Parathyroid adenoma (tissue), 2 donors: ENCODE results near the gene ZNF518A.

Experiments used
- H2AFZ ChIP-seq: fragments of 300-600 bp; sonication (generic); one replicate; pipeline ENCODE4 v1.7.0; 2017; ENCODE audit warnings: antibody characterized with exemption, mild to moderate bottlenecking
- H3K27ac ChIP-seq: fragments of 300-600 bp; sonication (generic); one replicate; pipeline ENCODE4 v1.7.0; 2017
- H3K27me3 ChIP-seq: fragments of 300-600 bp; sonication (generic); one replicate; pipeline ENCODE4 v1.7.0; 2017; ENCODE audit warnings: low read length; ENCODE audit not compliant: control insufficient read depth, insufficient read depth
- H3K36me3 ChIP-seq: fragments of 300-600 bp; sonication (generic); one replicate; pipeline ENCODE4 v1.7.0; 2017; ENCODE audit warnings: low read length; ENCODE audit not compliant: control insufficient read depth, insufficient read depth
- H3K4me1 ChIP-seq: fragments of 300-600 bp; sonication (generic); one replicate; pipeline ENCODE4 v1.7.0; 2017; ENCODE audit warnings: control low read depth
- H3K4me2 ChIP-seq: fragments of 300-600 bp; sonication (generic); one replicate; pipeline ENCODE4 v1.7.0; 2017; ENCODE audit warnings: low read length
- H3K4me3 ChIP-seq: fragments of 300-600 bp; sonication (generic); one replicate; pipeline ENCODE4 v1.7.0; 2017; ENCODE audit warnings: low read depth, low read length
- H3K79me2 ChIP-seq: fragments of 300-600 bp; sonication (generic); one replicate; pipeline ENCODE4 v1.7.0; 2017; ENCODE audit warnings: control low read depth
- H3K9ac ChIP-seq: fragments of 300-600 bp; sonication (generic); one replicate; pipeline ENCODE4 v1.7.0; 2017; ENCODE audit warnings: mild to moderate bottlenecking
- H3K9me3 ChIP-seq: fragments of 300-600 bp; sonication (generic); one replicate; pipeline ENCODE4 v1.7.0; 2017; ENCODE audit warnings: low read length; ENCODE audit not compliant: control insufficient read depth
- CTCF ChIP-seq: fragments of 300-600 bp; sonication (generic); IDR thresholded peaks from one replicate; pipeline ENCODE4 v1.7.0; 2017; ENCODE audit warnings: antibody characterized with exemption, mild to moderate bottlenecking
- donor health status: primary hyperparathyroidism.

ZNF518A gene

GRCh38 chr10:96138102-96138501 lies 8.0 kb downstream of the ZNF518A start:
- H3K79me2 ChIP-seq = no peaks in the 10 kb centered on the region
- H2AFZ ChIP-seq = no peak overlapping the region
- H3K27ac ChIP-seq = no peak overlapping the region
- no peaks in the 10 kb centered on the region for H3K27me3 ChIP-seq
- H3K36me3 ChIP-seq = no peaks in the 10 kb centered on the region
- no peaks in the 10 kb centered on the region for H3K9me3 ChIP-seq
- no peaks in the 10 kb centered on the region for H3K4me1 ChIP-seq
- H3K4me2 ChIP-seq = no peak overlapping the region
- TF ChIP-seq CTCF = no peak
- H3K4me3 ChIP-seq = no peak overlapping the region
- no peak overlapping the region for H3K9ac ChIP-seq

DNA sequence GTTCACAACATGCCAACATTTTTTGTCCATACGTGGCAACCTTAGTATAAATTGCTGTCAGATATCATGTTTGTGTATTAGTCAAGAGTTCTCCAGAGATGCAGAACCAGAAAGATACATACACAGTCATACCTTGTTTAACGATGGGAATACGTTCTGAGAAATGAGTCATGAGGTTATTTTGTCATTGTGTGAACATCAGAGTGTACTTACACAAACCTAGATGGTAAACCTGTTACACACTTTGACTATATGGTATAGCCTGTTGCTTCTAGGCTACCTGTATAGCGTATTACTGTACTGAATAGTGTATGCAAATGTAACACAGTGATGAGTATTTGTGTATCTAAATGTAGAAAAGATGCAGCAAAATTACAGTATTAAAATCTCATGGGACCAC lies 22.3 kb downstream of the ZNF518A start:
- H3K9me3 ChIP-seq = no peaks in the 10 kb centered on the region
- H3K9ac ChIP-seq = no peak overlapping the region
- no peak overlapping the region for H3K4me2 ChIP-seq
- no peak overlapping the region for H3K27ac ChIP-seq
- H3K4me3 ChIP-seq = no peak overlapping the region
- no peak for TF ChIP-seq CTCF
- no peaks in the 10 kb centered on the region for H3K27me3 ChIP-seq
- no peak overlapping the region for H2AFZ ChIP-seq
- H3K4me1 ChIP-seq = no peaks in the 10 kb centered on the region
- H3K79me2 ChIP-seq = no peaks in the 10 kb centered on the region
- H3K36me3 ChIP-seq = no peaks in the 10 kb centered on the region

- no peaks in the 10 kb centered on the region for H3K27me3 ChIP-seq
- H3K36me3 ChIP-seq = no peaks in the 10 kb centered on the region
- no peaks in the 10 kb centered on the region for H3K4me1 ChIP-seq
- no peak overlapping the region for H3K4me3 ChIP-seq
- H3K4me2 ChIP-seq = no peak overlapping the region
- H2AFZ ChIP-seq = no peak overlapping the region
- no peaks in the 10 kb centered on the region for H3K79me2 ChIP-seq
- no peak for TF ChIP-seq CTCF
- H3K27ac ChIP-seq = no peak overlapping the region
- no peak overlapping the region for H3K9ac ChIP-seq
- no peaks in the 10 kb centered on the region for H3K9me3 ChIP-seq
Observed at GRCh38 chr10:96153070-96153469, 23.0 kb downstream of the ZNF518A start.

- Histone ChIP-seq H3K4me2 (no peak overlapping the region), H3K27ac (no peak overlapping the region), H3K36me3 (no peaks in the 10 kb centered on the region), H3K27me3 (no peaks in the 10 kb centered on the region), H3K4me3 (no peak overlapping the region), H3K79me2 (no peaks in the 10 kb centered on the region), H3K4me1 (no peaks in the 10 kb centered on the region), H3K9me3 (no peaks in the 10 kb centered on the region), H3K9ac (no peak overlapping the region), H2AFZ (no peak overlapping the region)
- TF ChIP-seq CTCF = no peak
Observed at GRCh38 chr10:96165726-96166125, 35.6 kb downstream of the ZNF518A start.

- Histone ChIP-seq H3K9ac (no peak overlapping the region), H3K36me3 (no peaks in the 10 kb centered on the region), H3K9me3 (peaks cover 2% of the 10 kb centered on the region), H3K27ac (no peak overlapping the region), H2AFZ (no peak overlapping the region), H3K79me2 (no peaks in the 10 kb centered on the region), H3K4me3 (no peak overlapping the region), H3K27me3 (no peaks in the 10 kb centered on the region), H3K4me1 (no peaks in the 10 kb centered on the region), H3K4me2 (no peak overlapping the region)
- TF ChIP-seq CTCF = no peak
Observed at GRCh38 chr10:96168546-96168945, 38.4 kb downstream of the ZNF518A start.
